Measurements from ENCODE around the gene RASL11A. TPM values are rescaled to one million over a fixed set of nuclear protein-coding genes. Genes with fewer than 3 reads are reported as not detected.

Gene RASL11A
- total and polyA plus RNA-seq, 2 of the 13 experiments (the other 11 are each of a cell fraction or from before 2014, with no cell fraction given), result 3.0 to 4.1 TPM

GRCh38 chr13:27270594-27271520 lies at the start of gene RASL11A (continued):
- TF ChIP-seq NR2F2 (IDR thresholded peaks at IDR 0.05; ENCODE audit: borderline replicate concordance, low read depth) (no peak), THAP8 (CRISPR knock-in tag; IDR thresholded peaks at IDR 0.05; ENCODE audit: borderline replicate concordance) (no peak), ZNF512B (CRISPR knock-in tag; IDR thresholded peaks at IDR 0.05; ENCODE audit: borderline replicate concordance) (peak; percentile 39; the same call in 1 of the 2 replicates), MAFF (IDR thresholded peaks at IDR 0.05; ENCODE audit: low read depth, low read length) (no peak), BORCS8-MEF2B (CRISPR knock-in tag; IDR thresholded peaks at IDR 0.05) (no peak), FOXP4 (CRISPR knock-in tag; IDR thresholded peaks at IDR 0.05) (no peak), TCF7L2 (IDR thresholded peaks at IDR 0.05; ENCODE audit: low read depth, low read length) (no peak), ZNF547 (CRISPR knock-in tag; IDR thresholded peaks at IDR 0.05) (peak; percentile 78; the same call in 1 of the 2 replicates), CHD4 (IDR thresholded peaks at IDR 0.05; ENCODE audit: borderline replicate concordance, low read length) (no peak), ZNF777 (CRISPR knock-in tag; IDR thresholded peaks at IDR 0.05) (peak; percentile 86), ZNF792 (CRISPR knock-in tag; IDR thresholded peaks at IDR 0.05) (no peak), SRSF4 (IDR thresholded peaks at IDR 0.05; ENCODE audit: low read depth, low read length, poor library complexity, severe bottlenecking) (no peak), ZNF704 (CRISPR knock-in tag; IDR thresholded peaks at IDR 0.05; ENCODE audit: borderline replicate concordance) (0 out of 2 replicates have a peak, but pooled peaks have one; percentile 78), ZNF788 (CRISPR knock-in tag; IDR thresholded peaks at IDR 0.05; ENCODE audit: borderline replicate concordance) (no peak), ARNT2 (CRISPR knock-in tag; IDR thresholded peaks at IDR 0.05; ENCODE audit: low read depth) (no peak), ZNF3 (CRISPR knock-in tag; IDR thresholded peaks at IDR 0.05) (no peak), NR2F1 (CRISPR knock-in tag; IDR thresholded peaks at IDR 0.05) (no peak)
